ENCODE measurements around the gene VPS51.

The VPS51 gene

DNA sequence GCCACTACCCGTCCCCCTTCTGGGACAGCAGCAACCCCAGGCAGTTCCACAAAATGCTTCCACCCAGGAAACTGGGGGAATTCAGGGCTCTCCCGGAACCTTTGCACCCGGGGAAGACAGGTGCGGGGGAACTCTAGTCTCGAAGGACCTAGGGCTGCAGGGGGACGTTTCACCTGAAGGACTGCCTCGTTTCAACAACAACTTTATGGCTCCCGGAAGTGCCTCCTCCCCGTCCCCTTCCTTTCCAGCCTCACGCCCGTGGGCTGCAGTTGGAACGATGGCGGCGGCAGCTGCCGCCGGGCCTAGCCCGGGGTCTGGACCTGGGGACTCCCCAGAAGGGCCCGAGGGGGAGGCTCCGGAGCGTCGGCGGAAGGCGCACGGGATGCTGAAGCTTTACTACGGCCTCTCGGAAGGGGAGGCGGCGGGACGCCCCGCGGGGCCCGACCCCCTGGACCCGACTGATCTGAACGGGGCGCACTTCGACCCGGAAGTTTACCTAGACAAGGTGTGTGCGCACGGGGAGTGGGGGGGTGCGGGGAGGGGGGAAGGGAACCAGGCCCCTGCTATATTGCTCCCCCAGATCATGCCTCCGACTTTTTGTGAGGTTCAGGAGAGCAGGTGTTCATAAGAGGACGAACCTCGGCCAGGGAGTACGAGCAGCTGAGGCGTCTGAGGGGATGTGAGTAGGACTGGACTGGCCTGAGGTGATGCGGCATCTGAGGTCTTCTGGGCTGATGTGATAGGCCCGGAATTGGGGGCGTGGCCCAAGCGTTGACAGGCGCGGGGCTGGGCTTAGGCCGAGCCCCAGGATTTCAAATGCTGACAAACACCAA is at the start of gene VPS51:
Gene VPS51 (plus strand): TSS at position 241 of the 833 bp plus-strand sequence. CDS start 37 bp downstream, at position 278.
- DNase-seq, result peak; percentile 51

DNA sequence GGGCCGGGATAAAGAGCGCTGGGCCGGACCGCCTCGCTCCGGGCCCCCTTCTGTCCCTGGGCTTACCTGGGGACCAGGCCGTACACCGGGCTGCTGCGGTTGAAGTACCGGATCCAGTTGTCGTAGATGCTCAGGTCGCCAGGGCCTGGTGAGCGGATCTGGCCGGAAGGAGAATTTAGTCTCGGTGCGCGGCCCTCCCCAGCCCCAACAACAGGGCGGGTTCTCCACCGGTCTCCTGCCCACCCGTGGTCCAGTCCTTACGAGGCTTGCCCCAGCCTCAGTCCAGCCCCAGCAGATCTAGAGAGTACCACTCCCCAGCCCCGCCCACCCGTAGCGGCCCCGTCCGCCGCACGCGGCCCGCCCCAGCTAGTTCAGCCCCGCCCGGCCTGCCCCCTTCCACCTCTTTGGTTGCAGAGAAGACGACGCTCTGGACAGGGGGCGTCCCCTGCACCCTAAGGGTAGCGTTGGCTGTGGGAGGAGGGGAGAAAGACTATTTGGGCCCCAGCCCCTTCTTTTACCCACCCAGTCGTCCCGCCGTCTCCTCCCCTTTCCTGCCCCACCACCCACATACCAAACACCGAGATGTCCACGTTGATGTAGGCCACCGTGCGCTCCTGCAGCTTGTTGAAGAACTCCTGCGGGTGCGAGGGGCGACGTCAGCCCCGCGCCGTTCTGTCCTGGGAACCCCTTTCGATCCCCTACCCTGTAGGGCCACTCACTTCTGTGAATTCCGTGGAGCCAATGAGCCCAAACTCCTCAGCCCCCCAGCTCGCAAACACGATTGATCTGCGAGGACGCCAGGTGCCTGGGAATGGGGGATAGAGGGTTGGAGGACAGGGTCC is 48.2 kb upstream of the VPS51 start:
- no peak for DNase-seq

- DNase-seq, result no peak
These were observed 44.6 kb upstream of the VPS51 start for GRCh38 chr11:65051398-65051858.

- no peak for DNase-seq
These were observed 42.0 kb upstream of the VPS51 start for GRCh38 chr11:65053827-65054508.

GRCh38 chr11:65055538-65055937 is 40.5 kb upstream of the VPS51 start:
- DNase-seq, result no peak

GRCh38 chr11:65056999-65057398 is 39.0 kb upstream of the VPS51 start:
- DNase-seq, result no peak

DNA sequence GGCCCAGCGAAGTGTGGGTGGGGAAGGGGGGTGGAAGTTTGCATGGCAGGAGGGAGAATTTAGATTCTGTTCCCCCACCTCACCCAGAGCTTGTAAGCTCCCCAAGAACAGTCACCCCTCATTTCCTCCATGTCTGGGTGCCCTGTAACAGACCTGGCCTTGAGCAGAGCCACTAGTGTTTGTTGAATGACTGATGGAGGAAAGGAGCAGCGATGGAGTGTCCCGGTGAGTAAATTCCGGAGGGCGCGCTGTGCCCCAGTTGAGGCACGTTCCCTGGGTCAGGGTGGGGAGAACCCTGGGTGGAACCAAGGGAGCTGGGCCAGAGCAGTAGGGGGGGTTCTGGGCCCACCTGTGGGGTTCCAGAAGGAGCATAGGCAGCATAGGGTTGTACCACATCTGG is 38.5 kb upstream of the VPS51 start:
- no peak for DNase-seq

GRCh38 chr11:65058012-65058411 is 38.0 kb upstream of the VPS51 start:
- DNase-seq, result no peak

DNA sequence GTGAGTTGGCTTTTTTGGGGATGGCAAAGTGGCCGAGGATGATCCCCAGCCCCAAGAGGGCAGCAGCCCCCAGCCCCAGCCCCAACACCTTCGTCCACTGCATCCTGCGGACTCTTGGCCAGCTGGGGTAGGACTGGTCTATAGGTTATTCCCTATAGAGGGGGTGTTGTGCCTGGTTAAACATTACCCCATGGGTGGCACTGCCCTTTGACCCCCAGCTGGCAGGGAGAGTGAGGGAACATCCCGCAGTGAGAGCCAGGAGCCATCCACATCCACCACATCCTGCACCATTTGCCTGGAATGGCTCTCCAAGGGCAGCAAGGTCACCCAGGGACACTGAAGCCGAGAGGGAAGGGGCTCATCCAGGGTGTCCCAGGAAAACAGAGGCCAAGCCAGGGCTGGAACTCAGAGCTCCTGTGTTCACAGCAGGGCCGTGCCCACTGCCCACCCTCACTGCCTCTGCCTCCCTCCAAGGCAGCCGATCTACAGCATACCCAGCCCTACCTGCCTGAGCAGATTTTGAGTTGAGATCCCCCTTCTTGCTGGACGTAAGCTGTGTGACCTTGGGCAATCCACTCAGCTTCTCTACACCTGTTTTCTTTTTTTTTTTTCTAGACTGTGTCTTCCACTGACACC is 37.5 kb upstream of the VPS51 start, which contains the start of gene NAALADL1:
Gene NAALADL1 (minus strand): TSS at position 135 of the 636 bp plus-strand sequence. CDS start 32 bp downstream, at position 103.
- no peak for DNase-seq

DNA sequence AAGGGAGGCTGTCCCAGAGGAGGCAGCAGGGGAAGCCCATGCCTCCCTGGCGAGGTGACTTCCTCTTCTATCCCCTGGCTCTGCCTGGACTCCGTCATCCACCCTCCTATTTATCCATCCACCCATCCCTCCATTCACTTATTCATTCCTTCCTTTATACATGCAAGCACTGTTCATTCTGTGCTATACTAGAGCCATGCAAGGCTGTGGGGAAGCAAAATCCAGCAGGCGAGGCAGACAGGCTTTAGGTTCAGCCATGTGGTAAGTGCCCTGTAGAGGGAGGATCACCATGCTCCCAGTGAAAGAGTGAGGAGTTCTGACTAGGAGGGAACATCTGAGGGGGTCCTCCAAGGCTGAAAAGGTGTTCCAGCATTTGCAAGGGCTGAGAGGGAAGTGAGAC is 36.5 kb upstream of the VPS51 start:
- DNase-seq, result no peak

DNA sequence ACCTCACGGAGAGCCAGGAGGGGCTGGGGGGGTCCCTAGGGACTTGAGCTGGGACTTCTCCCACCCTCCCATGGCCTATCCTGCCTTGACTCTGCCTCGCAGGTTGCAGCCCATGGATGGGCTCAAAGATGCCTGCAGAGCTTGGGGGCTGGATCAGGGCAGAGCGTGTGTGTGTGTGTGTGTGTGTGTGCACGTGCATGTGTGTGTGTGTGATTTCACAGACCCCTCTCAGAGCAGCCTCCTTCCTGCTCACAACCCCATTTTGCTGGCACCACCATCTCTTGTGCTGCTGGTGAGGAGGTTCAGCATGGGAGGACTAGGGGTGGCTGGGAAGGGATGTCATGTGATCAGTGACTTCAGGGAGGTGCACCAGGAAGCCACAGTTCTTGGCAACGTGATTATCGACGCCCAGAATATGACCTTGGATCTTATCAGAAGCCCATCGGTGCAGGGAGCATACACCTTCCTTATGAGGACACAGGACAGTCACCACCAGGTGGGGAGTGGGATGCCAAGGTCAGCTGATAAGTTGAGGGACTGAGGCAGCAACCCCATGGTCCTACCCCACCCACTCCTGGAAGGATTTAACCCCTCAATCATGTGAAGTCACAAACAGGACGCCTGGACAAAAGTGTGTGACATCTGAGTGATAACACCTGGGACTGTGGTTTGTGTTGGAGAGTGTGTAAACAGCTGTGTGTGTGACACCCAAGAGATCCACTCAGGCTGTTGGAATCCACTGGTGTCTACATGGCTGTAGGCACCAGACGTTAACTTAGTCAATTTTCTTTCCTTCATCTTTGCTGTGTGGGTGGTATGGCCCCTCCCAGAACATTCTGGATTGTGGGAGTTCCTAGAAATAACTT is 35.8 kb upstream of the VPS51 start:
- DNase-seq, result no peak

DNA sequence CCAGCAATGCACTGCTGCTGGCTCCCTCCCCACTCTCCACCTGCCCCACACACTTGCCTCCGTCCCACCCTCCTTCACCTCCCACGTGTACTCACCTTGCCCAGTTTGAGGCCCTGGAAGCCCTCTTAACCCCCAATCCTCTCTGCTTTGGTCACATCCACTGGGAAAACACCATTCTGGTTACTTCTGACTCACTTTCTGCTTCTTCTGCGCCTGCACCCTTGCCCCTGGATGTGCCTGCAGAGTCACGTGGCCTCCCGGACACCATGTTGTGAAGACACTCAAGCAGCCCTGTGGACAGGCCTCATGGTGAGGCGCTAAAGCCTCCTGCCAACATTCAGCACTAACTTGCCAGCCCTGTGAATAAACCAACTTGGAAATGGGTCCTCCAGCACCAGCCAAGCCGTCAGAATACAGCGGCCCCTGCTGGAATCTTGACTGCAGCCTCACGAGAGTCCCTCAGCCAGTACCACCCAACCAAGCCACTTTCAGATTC is 35.1 kb upstream of the VPS51 start:
- no peak for DNase-seq

DNA sequence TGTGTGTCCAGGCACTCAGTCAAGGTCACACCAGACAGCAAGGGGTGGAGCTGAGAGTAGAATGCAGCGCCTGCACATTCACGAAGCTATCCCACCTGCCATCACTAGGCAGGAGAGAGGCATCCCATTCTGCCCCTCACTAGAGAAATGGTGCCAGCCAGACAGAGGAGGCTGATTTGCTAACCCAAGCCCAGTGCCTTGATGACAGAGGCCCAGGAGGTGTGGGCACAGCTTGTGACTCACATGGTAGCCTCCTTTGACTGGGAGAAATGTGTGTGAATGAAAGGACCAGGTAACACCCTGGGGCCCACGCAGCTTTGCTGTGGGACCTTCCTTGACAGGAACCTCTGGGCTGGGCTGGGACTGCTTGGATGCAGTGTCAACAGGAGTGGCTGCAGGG is 32.5 kb upstream of the VPS51 start:
- DNase-seq, result no peak

DNA sequence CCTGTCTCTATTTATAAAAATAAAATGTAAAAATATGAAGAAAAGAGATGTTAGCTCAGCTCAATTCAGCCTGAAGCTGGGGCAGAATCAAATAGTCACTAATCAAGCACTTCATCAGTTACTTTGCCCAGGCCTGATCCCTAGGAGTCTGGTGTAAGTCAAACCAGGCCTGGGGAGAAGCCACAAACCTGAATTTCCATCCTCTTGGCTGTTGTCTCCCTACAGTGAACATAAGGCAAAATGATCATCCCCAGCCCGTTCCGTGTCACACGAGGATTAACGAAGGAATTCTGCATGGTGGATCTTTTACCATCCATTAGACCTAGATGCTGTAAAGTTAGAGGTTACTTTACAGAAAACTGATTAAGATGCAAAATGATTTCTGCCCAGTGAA is 31.2 kb upstream of the VPS51 start:
- DNase-seq, result no peak

DNA sequence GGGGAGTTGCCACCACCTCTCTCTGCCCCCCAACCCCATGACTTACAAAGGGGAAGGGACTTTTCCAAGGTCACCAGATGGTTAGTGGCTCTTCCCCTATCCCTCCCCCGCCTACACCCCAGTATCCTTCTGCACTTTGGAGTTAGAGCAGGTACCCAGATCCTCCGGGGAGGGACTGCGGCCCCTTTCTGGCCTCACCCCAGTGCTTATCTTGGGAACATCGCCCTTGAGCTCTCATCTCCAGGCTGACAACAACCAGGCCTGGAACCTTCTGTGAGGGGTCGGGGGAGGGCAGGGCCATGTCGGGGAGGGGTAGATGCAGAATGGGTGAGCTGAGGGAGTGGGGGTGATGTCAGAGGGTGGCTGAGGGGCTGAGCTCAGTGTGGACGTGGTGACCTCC is 30.2 kb upstream of the VPS51 start:
- DNase-seq, result no peak

DNA sequence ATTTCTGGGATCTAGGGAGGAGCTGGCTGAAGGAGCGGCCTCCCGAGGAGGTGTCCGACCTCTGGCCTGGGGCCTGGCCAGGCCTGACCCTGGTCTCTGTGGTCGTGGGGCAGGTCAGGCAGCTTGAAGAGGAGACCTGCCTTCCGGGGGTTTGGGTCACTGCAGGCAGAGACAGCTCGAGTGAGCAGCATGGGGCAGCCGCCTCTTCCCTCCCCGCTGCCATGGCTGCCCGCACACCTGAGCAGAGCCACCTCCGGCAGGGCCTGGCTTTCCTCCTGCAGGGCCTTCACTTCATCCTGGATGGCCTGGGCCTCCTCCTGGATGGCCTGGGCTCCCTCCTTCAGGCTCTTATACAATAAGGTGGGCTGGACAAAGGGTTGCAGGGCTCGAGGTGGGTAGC is 29.7 kb upstream of the VPS51 start:
- no peak for DNase-seq

DNA sequence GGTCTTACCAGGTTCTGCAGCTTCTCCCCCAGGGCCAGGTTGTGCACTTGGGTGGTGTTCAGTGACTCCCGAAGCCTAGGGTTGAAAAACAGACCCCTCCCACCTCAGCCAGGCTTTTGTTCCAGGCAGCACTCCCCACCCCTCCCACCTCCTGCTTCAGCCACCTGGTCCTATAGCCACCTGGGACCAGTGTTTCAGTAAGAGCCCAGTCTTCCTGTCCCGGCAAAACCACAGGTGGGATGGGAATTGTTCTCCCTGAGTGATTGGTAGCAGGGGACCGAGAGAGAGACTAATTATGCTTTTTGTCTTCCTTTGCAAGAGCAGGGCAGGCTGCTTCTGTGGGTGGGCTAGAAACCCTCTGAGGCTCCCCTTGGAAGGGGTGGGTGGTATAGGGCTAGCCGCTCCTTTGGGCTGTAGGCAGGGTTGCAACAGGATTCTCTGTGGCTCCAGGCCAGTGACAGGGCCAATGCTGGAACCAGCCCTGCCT is 29.2 kb upstream of the VPS51 start:
- no peak for DNase-seq

DNA sequence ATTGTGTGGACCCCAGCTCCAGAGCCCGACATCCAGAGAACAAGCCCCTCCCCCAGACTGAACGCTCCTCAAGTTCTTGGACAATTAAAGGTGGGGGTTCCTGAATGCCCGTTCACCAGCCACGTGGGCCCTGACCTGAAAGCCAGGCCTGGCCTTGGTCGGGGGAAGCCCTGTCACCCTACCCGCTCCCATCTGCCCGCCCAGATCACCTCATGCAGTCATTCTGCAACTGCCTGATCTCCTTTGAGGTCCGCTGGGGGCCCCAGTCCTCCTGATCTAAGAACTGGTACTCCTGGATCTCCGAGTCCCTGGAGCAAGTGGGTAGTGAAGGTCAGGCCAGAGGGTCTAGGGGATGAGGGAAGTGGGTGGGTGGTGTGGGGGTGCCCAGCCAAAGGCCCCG is 28.6 kb upstream of the VPS51 start:
- DNase-seq, result no peak

GRCh38 chr11:65069217-65069616 is 26.8 kb upstream of the VPS51 start:
- no peak for DNase-seq

GRCh38 chr11:65071907-65072630 is 23.9 kb upstream of the VPS51 start:
- no peak for DNase-seq

DNA sequence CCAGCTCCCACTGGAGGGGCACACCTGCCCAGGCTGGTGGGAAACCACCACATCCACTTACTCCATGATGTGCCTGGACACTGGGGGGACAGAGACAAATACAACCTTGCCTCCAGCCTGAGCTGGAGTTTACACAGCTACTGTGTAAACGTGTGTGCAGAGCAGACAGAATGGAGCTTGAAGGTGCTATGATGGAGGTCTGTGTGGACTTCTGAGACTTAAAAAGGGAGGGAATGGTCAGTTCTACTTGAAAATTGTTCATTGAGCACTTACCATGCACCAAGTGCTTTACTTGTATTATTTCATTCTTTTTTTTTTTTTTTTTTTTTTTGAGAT is 23.4 kb upstream of the VPS51 start:
- DNase-seq, result no peak

Measured in NCI-H524 treated with DMSO at 0.1 percent for 48 hours (cell line).